IgD-negative memory B cell (primary cell): ENCODE data around the gene ELK4. TPM values are rescaled to one million over a fixed set of nuclear protein-coding genes. Genes with fewer than 3 reads are reported as not detected.

Experiments used
- H3K27ac Mint-ChIP-seq, 3 donors: one replicate each; pipeline ENCODE4 v1.8.0; 2020 to 2022; ENCODE audit warnings: mild to moderate bottlenecking in 3 of 3, mixed read lengths in 3 of 3, moderate library complexity in 1 of 3
- H3K27me3 Mint-ChIP-seq: one replicate; pipeline ENCODE4 v1.8.0; 2021; ENCODE audit warnings: mixed read lengths
- H3K36me3 Mint-ChIP-seq: one replicate; pipeline ENCODE4 v1.8.0; 2020; ENCODE audit warnings: mild to moderate bottlenecking, mixed read lengths
- H3K4me1 Mint-ChIP-seq, 3 donors: one replicate each; pipeline ENCODE4 v1.8.0; 2020 to 2022; ENCODE audit warnings: mixed read lengths in 3 of 3, mild to moderate bottlenecking in 1 of 3
- H3K4me3 Mint-ChIP-seq, 4 donors: one replicate each; pipeline ENCODE4 v1.8.0; 2020 to 2022; ENCODE audit warnings: mild to moderate bottlenecking in 4 of 4, mixed read lengths in 4 of 4, moderate library complexity in 3 of 4
- H3K9me3 Mint-ChIP-seq, 3 donors: one replicate each; pipeline ENCODE4 v1.8.0; 2020 to 2021; ENCODE audit warnings: mixed read lengths in 3 of 3, mild to moderate bottlenecking in 1 of 3
- polyA plus RNA-seq: library from polyadenylated mRNA; unstranded; fragments of 300-500 nt; fragmentation: Illumina TruSeq; gene quantifications from one replicate; pipeline ENCODE4 v1.2.3, GENCODE V29; 2021

The ELK4 gene
- polyA plus RNA-seq, 1 donor from 2014 or later, result 4.7 TPM

- Mint-ChIP-seq H3K4me3 (peak overlapping the region in 1 of 4 donors; percentile 80), H3K9me3 (no peaks in the 10 kb centered on the region), H3K27ac (peak overlapping the region in 1 of 3 donors; percentile 47), H3K27me3 (no peaks in the 10 kb centered on the region), H3K4me1 (peaks cover 31 to 44% (median 41%) of the 10 kb centered on the region in 3 donors), H3K36me3 (no peaks in the 10 kb centered on the region)
These were observed 42.0 kb downstream of the ELK4 start for GRCh38 chr1:205589618-205590456.

- Mint-ChIP-seq H3K27me3 (no peaks in the 10 kb centered on the region), H3K4me1 (peaks cover 26 to 39% (median 39%) of the 10 kb centered on the region in 3 donors), H3K4me3 (peak overlapping the region in 2 of 4 donors; percentile 11 to 76), H3K36me3 (no peaks in the 10 kb centered on the region), H3K27ac (peak overlapping the region; percentile 7 to 83 (median 28)), H3K9me3 (no peaks in the 10 kb centered on the region)
These were observed 42.8 kb downstream of the ELK4 start for GRCh38 chr1:205589046-205589445.

- Mint-ChIP-seq H3K36me3 (no peaks in the 10 kb centered on the region), H3K27me3 (no peaks in the 10 kb centered on the region), H3K9me3 (no peaks in the 10 kb centered on the region), H3K27ac (peak overlapping the region in 2 of 3 donors; percentile 7 to 83), H3K4me1 (peaks cover 22 to 35% (median 35%) of the 10 kb centered on the region in 3 donors), H3K4me3 (peak overlapping the region in 2 of 4 donors; percentile 11 to 76)
These were observed 43.2 kb downstream of the ELK4 start for GRCh38 chr1:205588636-205589035.

GRCh38 chr1:205587581-205587980, 44.2 kb downstream of the ELK4 start:
- no peaks in the 10 kb centered on the region for H3K9me3 Mint-ChIP-seq

GRCh38 chr1:205585835-205586785, 45.7 kb downstream of the ELK4 start:
- Mint-ChIP-seq H3K9me3 (no peaks in the 10 kb centered on the region), H3K27me3 (peaks cover 4% of the 10 kb centered on the region), H3K27ac (peak overlapping the region; percentile 67 to 95 (median 74)), H3K4me1 (peaks cover 20 to 34% (median 31%) of the 10 kb centered on the region in 3 donors), H3K36me3 (no peaks in the 10 kb centered on the region), H3K4me3 (peak overlapping the region in 3 of 4 donors; percentile 65 to 86 (median 78))

More at GRCh38 chr1:205587581-205587980, 44.2 kb downstream of the ELK4 start:
- H3K27me3 Mint-ChIP-seq, result no peaks in the 10 kb centered on the region
- H3K4me1 Mint-ChIP-seq, result peaks cover 19 to 38% (median 29%) of the 10 kb centered on the region in 3 donors
- H3K27ac Mint-ChIP-seq, result peak overlapping the region in 1 of 3 donors; percentile 34
- H3K4me3 Mint-ChIP-seq, result peak overlapping the region in 1 of 4 donors; percentile 25
- H3K36me3 Mint-ChIP-seq, result no peaks in the 10 kb centered on the region

GRCh38 chr1:205585169-205585834, 46.5 kb downstream of the ELK4 start:
- Mint-ChIP-seq H3K27ac (peak overlapping the region; percentile 74 to 95 (median 86)), H3K9me3 (no peaks in the 10 kb centered on the region), H3K36me3 (no peaks in the 10 kb centered on the region), H3K4me3 (peak overlapping the region in 3 of 4 donors; percentile 54 to 86 (median 78)), H3K27me3 (peaks cover 5% of the 10 kb centered on the region), H3K4me1 (peaks cover 18 to 34% (median 28%) of the 10 kb centered on the region in 3 donors)

GRCh38 chr1:205584732-205585131, 47.1 kb downstream of the ELK4 start:
- peak overlapping the region; percentile 74 to 95 (median 86) for H3K27ac Mint-ChIP-seq
- H3K4me1 Mint-ChIP-seq, result peaks cover 18 to 34% (median 28%) of the 10 kb centered on the region in 3 donors
- peaks cover 5% of the 10 kb centered on the region for H3K27me3 Mint-ChIP-seq
- no peaks in the 10 kb centered on the region for H3K36me3 Mint-ChIP-seq
- H3K9me3 Mint-ChIP-seq, result no peaks in the 10 kb centered on the region
- peak overlapping the region in 1 of 4 donors; percentile 86 for H3K4me3 Mint-ChIP-seq

- Mint-ChIP-seq H3K4me3 (peak overlapping the region in 1 of 4 donors; percentile 60), H3K27ac (peak overlapping the region in 2 of 3 donors; percentile 14 to 51), H3K27me3 (peaks cover 5% of the 10 kb centered on the region), H3K9me3 (no peaks in the 10 kb centered on the region), H3K36me3 (no peaks in the 10 kb centered on the region), H3K4me1 (peaks cover 16 to 31% (median 26%) of the 10 kb centered on the region in 3 donors)
These were observed 48.2 kb downstream of the ELK4 start for GRCh38 chr1:205583461-205584130.

- Mint-ChIP-seq H3K4me1 (peaks cover 16 to 27% (median 25%) of the 10 kb centered on the region in 3 donors), H3K27ac (peak overlapping the region; percentile 51 to 64 (median 57)), H3K9me3 (no peaks in the 10 kb centered on the region), H3K27me3 (peaks cover 8% of the 10 kb centered on the region), H3K36me3 (no peaks in the 10 kb centered on the region), H3K4me3 (peak overlapping the region in 2 of 4 donors; percentile 81 to 83)
These were observed 49.1 kb downstream of the ELK4 start for GRCh38 chr1:205582471-205583291.

GRCh38 chr1:205582046-205582445, 49.8 kb downstream of the ELK4 start:
- H3K9me3 Mint-ChIP-seq, result no peaks in the 10 kb centered on the region

GRCh38 chr1:205581321-205581980, 50.4 kb downstream of the ELK4 start:
- H3K4me3 Mint-ChIP-seq, result no peak overlapping the region
- peaks cover 8% of the 10 kb centered on the region for H3K27me3 Mint-ChIP-seq
- peaks cover 16 to 25% (median 19%) of the 10 kb centered on the region in 3 donors for H3K4me1 Mint-ChIP-seq
- H3K27ac Mint-ChIP-seq, result peak overlapping the region in 2 of 3 donors; percentile 39 to 57
- H3K36me3 Mint-ChIP-seq, result no peaks in the 10 kb centered on the region
- no peaks in the 10 kb centered on the region for H3K9me3 Mint-ChIP-seq

More at GRCh38 chr1:205582046-205582445, 49.8 kb downstream of the ELK4 start:
- H3K36me3 Mint-ChIP-seq, result no peaks in the 10 kb centered on the region
- peaks cover 16 to 25% (median 21%) of the 10 kb centered on the region in 3 donors for H3K4me1 Mint-ChIP-seq
- peak overlapping the region in 2 of 4 donors; percentile 81 to 83 for H3K4me3 Mint-ChIP-seq
- peaks cover 8% of the 10 kb centered on the region for H3K27me3 Mint-ChIP-seq
- H3K27ac Mint-ChIP-seq, result peak overlapping the region in 2 of 3 donors; percentile 57 to 74

- Mint-ChIP-seq H3K4me1 (peaks cover 16 to 22% (median 18%) of the 10 kb centered on the region in 3 donors), H3K4me3 (no peak overlapping the region), H3K36me3 (no peaks in the 10 kb centered on the region), H3K27ac (no peak overlapping the region), H3K27me3 (peaks cover 8% of the 10 kb centered on the region), H3K9me3 (no peaks in the 10 kb centered on the region)
These were observed 51.0 kb downstream of the ELK4 start for GRCh38 chr1:205580923-205581180.
